GM21717 (cell line): ENCODE measurements around the gene SUGCT.
"Not testable (repeated sequence)": the region's sequence is repeated elsewhere in the genome, so short reads cannot be mapped to it uniquely, and the experiment has no call there.

Experiments
- ATAC-seq: cut with Tn5 transposase; IDR thresholded peaks from one replicate; pipeline ENCODE4 v1.9.1; 2021; ENCODE audit warnings: mild to moderate bottlenecking, moderate library complexity; ENCODE audit not compliant: unreplicated experiment

Gene SUGCT

DNA sequence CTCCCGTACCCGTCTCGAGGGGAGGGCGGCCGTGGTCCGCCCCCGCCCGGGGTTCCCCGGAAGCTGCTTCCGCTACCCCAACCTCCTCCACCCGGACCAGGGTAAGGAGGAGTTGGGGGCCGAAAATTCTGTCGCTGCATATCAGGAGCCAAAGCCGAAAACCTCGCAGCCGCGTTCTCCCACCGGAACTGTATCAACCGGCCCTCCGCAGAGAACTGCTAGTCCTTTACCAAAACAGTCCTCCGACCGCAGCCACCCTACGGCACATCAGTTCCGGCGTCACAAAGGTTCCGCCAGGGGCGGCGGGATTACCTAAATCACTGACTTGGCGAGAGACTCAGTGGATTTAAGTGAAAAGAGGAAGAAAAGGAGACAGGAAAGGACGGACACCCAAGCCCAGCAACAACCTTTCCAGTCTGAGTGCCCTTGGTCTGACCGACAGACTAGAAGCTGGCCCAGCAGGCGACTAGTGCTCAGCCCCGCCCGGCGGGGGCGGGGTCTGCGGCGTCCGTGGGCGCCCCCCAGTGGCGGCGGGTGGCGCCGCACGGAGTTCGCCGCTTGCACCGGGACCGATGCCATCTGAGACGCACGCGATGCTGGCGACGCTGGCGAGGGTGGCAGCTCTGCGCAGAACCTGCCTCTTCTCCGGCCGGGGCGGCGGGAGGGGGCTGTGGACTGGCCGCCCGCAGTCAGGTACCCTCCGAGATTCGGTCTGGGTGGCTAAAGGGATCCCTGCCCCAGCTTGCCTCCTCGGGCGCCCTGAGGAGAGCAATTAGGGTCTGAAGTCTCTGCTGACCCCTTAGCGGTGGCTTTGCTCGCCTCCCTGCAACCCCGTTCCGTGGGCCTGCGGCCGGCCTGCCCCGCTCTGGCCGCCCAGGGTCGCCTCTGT is at the start of gene SUGCT, which contains the start of gene MPLKIP:
SUGCT (plus strand) TSS at position 578 of the 889 bp plus-strand sequence.
MPLKIP (minus strand) TSS at position 195 of the 889 bp plus-strand sequence; CDS start at position 140, 55 bp downstream.
- peak; percentile 89 for ATAC-seq

DNA sequence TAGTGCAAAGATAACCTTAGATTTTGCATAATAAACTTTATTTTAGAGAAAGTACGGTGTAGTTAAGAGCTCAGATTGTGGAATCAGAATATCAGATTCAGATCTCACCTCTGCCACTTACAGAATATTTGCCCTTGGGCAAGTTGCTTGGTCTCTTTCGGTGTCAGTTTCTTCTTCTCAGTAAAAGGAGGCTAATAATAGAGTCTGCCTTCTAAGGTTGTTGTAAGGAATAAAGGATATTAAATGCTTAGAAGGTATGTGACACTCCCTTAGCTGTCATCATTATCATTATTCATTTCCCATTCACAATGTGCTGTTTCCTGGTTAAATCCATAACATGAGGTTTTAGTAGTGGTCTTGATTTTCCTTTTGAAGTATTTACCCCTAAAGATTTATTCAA is 42.6 kb upstream of the SUGCT start:
- no peak for ATAC-seq

DNA sequence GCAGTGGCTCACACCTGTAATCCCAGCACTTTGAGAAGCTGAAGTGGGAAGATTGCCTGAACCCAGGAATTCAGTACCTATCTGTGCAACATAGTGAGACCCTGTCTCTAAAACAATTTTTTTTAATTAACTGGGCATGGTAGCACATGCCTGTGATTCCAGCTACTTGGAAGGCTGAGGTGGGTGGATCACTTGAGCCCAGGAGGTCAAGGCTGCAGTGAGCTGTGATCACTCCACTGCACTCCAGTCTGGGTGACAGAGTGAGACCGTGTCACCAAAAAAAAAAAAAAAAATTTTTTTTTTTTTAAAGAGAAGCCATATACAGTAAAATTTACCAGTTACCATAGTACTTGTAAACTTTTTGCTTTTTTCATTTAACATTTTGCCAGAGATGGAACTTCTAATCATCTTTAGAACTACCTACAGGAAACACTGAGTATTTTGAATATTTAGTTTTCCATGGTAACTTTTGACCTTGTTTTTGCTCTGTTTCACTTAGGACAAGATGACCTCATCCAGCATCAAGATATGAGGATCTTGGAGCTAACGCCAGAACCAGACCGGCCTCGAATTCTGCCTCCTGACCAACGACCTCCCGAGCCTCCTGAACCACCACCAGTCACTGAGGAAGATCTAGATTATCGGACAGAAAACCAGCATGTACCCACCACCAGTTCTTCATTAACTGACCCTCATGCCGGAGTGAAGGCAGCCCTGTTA is 41.0 kb upstream of the SUGCT start:
- ATAC-seq: no peak

DNA sequence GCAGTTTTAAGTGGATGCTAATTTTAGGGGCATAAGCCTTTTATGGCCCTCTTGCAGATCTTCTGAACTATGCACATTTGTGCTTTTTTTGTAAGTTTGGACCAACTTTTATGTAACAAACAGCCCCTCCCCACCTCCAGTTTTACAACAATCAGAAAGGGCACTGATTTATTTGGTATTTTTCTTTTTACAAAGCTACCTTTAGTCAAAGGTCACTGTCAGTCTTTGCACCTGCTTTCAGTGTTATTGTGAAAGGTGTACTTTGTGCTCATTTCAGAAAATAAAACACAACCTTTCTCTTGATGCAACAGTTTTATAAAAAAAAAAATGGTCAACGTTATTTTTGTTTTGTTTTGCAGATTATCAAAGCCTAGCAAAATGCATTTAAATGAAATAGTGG is 39.6 kb upstream of the SUGCT start:
- ATAC-seq: no peak

DNA sequence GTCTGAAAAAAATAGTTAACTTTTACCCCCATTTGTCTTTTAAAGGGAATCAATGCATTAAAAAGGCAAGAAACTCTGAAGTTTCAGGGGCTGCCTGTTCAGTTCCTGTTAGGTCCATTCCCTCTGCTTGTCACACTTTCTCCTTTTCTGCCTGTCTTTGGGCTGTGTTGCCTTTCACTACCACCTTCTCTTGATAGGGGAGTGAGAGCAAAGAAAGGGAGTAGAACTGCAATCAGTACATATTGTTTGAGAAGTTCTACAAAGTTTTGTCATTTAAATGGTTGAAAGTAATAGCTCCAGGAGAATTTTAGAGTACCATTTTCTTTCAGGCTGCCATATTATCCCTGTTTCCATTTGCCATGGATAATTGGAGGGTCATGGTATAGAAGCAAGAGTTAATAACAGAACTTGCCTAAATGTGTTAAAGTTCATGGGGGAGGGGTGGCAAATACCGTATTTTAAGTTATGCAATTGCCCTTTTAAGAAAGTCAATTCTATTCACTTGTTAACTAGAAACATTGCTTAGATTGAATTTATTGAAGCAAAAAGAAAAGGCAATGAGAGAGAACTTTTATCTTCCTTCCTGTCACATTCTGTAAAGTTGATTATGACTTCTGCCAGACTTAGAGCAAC is 39.0 kb upstream of the SUGCT start:
- no peak for ATAC-seq

DNA sequence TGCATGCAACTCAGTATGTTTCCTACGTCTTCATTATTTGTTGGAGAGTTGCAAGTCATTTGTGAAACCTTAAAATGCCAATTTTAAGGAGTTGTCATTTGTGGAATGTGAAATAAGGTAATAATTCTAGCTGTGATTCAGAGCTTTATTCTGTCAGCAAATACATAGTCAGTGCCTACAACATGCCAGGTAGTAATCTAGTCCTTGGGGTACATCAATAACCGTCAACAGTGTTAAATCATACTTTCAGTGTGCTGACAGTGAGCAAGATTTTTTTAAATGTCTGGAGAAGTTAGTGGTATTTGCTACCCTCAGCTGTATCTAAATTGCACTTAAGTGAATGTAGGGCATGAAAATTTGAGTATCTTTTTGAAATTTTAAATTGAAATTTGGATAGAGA is 37.1 kb upstream of the SUGCT start:
- no peak for ATAC-seq

DNA sequence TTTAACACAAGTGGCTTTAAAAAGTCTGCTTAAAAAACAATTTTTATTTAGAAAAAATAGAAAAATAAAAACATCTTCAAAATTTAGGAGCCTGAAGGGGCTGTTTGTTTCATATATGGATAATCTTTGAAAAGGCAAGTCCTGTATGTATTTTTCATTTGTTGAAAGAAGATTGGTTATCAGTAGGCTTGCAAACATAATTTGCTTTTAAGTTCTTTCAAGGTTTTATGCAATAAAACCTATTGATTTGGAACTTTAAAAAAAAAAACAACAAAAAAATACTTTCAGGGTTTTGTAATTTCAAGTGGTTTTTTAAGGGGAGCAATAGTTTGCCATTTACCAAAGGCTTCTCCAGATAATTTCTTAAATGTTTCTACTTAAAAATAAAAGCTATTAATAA is 36.0 kb upstream of the SUGCT start:
- ATAC-seq: no peak

DNA sequence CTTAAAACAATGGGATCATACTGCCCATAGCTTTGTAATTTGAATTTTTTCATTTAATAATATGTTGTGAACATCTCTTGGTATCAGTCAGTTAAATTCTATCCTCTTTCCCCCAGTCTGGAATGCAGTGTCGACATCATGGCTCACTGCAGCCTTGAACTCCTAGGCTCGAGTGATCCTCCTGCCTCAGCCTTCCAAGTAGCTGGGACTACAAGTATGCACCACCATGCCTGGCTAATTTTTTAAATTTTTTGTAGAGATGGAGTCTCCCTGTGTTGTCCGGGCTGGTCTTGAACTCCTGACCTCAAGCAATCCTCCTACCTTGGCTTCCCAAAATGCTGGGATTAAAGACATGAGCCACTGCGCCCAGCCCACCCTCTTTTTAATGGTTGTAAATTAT is 35.0 kb upstream of the SUGCT start:
- no peak for ATAC-seq

DNA sequence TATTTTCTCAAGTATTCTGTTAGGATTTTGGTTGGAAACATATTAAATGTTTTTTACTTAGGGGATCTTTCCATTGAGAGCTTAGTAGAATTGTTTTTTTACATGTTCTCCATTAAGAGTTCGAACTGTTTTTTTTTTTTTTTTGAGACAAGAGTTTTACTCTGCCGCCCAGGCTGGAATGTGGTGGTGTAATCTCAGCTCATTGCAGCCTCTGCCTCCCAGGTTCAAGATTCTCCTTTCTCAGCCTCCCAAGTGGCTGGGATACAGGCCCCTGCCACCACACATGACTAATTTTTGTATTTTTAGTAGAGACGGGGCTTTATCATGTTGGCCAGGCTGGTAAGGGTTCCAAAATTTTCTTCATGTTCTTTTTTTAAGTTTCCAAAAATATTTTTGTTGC is 33.6 kb upstream of the SUGCT start:
- no peak for ATAC-seq

DNA sequence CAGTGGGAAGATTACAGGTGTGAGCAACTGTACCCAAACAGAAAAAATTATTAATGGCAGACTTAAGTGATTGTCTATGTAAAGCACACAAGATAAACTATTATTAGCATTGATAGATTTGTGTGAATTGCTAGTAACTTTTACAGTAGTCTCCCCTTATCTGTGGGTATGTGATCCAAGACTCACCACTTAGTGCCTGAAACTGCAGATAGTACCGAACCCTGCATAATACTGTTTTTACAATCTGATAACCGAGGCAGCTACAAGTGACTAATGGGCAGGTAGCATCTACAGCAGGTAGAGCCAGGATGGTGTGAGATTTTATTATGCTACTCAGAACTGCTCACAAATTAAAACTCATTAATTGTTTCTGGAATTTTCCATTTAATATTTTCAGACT is 31.9 kb upstream of the SUGCT start:
- no peak for ATAC-seq

DNA sequence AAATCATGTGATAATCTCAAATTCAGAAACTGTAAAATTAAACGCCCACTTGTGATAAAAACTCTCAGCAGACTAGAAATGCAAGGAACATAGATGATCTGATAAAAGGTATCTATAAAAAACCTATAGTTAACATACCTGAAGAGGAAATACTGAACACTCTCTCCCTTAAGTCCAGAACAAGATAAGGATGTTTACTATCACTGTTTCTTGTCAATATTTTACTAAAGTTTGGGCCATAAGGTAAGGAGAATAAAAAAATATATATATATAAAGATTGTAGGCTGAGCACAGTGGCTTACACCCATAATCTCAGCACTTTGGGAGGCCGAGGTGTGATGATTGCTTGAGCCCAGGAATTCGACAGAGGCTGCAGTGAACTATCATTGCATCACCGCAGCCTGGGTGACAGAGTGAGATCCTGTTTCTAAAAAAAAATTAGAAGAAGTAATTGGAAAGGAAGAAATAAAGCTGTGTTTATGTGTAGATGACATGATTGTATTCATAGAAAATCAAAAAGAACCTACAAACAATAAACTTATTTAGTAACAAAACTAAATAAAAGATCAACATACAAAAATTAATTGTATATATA is 28.8 kb upstream of the SUGCT start:
- ATAC-seq: no peak

DNA sequence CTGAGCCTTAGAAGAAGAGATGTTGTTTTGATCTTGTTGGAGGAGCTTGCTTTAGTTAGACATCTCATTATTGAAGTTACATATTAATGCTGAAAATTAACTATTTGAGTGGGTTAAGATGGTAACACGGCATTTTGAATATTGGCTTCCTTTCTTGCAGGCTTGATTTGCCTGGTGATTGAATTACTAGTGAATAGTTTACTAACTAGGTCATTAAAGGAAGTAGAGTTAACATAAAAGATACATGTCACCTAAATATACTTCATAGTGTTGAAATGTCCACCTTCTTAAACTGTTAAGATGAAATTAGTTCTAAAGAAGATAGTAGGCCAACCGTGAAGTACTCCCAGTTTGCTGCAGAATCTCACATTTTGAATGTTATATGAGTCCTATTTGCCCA is 18.9 kb upstream of the SUGCT start:
- ATAC-seq: no peak

DNA sequence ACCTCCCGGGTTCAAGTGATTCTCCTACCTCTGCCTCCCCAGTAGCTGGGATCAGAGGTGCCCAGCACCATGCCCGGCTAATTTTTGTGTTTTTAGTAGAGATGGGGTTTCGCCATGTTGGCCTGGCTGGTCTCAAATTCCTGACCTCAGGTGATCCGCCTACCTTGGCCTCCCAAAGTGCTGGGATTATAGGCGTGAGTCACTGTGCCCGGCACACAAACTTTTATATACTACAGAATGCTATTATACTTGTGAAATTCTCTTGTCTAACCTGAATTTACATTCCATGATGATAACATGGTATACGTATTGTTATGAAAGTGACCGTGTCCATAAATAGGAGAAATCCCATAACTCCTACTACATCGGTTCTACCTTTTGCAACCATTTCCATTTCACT is 17.6 kb upstream of the SUGCT start:
- not testable (repeated sequence) for ATAC-seq

DNA sequence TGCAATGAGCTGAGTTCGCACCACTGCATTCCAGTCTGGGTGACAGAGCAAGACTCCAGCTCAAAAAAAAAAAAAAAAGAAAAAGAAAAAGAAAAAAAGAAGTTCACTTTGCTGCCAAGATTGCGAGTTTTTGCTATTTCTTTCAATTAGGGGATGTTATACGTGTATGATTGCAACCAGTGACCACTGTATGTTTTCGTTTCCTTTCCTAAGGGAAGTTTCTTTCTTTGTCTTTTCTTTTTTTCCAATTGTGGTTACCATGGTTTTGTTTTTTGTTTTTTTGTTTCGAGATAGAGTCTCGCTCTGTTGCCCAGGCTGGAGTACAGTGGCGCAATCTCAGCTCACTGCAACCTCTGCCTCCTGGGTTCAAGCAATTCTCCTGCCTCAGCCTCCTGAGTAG is 16.6 kb upstream of the SUGCT start:
- not testable (repeated sequence) for ATAC-seq

DNA sequence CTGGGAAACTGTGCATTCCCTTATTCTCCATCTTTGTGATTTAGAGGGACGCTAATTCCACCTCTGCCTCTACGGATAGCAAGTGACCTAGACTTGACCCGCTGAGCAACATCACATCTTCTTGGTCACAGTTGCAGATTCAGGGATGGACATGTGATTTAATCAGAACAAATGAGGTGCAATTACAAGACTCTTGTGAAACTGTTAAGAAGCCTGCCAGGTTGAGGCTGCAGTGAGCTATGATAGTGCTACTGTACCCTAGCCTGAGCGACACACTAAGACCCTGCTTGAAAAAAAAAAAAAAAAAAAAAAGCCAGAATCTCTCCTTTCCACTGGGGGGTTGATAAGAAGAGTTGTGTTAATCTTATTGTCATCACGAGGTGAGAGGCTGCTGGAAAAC is 14.8 kb upstream of the SUGCT start:
- no peak for ATAC-seq

DNA sequence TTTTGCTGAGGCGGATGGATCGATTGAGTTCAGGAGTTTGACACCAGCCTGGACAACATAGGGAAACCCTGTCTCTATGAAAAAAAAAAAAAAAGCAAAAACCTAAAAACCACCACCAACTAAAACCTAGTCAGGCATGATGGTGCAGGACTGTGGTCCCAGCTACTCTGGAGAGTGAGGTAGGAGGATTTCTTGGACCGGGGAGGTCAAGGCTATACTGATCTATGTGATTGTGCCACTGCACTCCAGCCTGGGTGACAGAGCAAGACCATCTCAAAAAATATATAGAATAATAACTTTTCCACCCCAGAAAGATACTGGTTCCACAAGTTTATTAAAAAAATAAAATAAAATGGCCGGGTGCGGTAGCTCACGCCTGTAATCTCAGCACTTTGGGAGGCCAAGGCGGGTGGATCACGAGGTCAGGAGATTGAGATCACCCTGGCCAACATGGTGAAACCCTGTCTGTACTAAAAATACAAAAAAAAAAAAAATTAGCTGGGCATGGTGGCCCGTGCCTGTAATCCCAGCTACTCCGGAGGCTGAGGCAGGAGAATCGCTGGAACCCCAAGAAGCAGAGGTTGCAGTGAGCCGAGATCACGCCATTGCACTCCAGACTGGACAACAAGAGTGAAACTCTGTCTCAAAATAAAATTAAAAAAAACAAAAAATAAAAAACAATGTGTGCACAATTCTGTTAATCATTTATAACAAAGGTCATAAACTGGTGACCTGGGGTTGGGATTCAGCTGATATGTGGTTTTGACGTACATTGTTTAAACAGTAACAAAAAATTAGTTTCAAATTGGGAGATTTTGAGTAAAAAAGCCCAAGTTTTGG is 12.5 kb upstream of the SUGCT start:
- ATAC-seq: not testable (repeated sequence)

DNA sequence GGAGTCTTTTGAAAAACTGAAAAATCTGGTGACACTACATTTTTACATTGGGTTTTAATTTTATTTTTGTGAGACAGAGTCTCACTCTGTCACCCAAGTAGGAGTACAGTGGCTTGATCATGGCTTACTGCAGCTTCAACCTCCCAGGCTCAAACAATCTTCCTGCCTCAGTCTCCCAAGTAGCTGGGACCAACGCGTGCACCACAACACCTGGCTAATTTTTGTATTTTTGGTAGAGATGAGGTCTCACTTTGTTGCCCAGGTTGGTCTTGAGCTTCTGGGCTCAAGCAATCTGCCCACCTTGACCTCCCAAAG is 11.9 kb upstream of the SUGCT start:
- no peak for ATAC-seq

DNA sequence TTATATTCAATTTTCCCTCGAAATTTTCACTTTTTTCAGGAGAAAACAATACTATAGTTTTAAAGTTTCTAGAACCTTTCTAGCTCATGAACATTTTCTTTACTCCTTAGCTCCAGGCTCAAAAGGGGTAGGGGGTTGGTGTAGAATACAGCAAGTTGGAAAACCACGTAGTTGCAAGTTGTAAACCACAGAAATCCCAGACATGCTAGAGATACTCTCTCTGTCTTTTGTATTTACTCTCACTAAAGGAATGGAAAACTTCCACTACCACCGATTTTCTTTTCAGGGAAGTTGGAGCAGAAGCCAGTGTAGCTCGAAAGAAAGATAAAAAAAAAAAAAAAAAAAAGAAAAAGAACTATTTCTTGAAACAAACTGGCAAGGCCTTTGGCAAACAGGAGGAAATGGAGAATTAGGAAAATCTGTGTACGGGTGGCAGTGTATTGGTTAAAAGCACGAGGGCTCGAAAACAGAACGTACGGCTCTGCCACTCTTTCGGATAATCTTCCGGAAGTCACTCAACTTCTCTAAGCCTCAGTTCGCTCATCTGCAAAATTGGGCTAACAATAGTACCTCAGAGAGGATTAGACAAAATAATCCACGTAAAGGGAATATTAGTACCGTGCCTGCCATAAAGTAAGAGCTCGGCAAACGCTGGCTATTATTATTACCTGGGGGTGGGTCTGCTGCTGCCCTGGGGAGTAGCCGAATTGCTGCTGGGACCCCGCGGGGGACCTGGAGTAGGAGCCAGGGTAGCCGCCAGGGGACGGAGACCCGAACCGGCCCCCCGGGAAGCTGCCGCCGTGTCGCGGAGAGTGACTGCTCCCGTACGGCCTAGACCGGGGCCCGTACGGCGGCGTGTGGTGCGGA is 1.0 kb upstream of the SUGCT start:
- ATAC-seq: peak; percentile 13

DNA sequence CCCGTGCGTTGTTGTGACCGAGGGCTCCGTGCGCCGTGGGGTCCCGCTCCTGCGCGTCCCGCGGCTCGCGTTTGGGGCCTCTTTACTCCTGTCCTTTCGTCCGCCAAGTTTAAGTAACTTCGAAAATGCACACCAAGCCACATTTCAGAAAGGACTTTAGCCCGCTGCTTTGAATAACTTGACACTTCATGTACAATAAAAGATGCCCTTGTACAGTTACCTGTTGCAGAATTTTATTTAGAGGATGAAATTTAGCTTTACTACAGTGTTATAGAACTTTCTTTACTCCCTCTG is 459 bp downstream of the SUGCT start:
- ATAC-seq: no peak

DNA sequence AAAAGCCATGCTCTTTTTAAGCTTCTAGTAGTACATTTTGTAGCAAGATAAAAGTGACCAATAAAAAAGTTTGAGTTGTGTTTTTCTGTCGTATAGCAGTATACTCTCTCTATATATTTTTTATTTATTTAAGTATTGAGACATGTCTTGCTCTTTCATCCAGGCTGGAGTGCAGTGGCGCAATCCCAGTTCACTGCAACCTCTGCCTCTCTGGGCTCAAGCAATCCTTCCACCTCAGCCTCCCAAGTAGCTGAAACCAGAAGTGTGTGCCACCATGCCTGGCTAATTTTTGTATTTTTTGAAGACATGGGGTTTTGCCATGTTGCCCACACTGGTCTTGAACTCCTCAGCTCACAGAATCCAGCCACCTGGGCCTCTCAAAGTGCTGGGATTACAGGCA is 2.8 kb downstream of the SUGCT start:
- ATAC-seq: no peak
